Esophagus muscularis mucosa (tissue), 3 donors: Measurements from ENCODE around the gene SLC12A2.

Experiments used
- POLR2A ChIP-seq: fragments of 450-650 bp; IDR thresholded peaks from one replicate; pipeline ENCODE4 v1.6.1; 2017; ENCODE audit warnings: antibody characterized with exemption, moderate library complexity, mild to moderate bottlenecking, low read depth
- TF ChIP-seq, protein P1 (sequence below), 3 experiments: fragments of 200-600 bp in 2 of 3; fragments of 450-650 bp in 1 of 3; sonication (generic) in 2 of 3; IDR thresholded peaks; one replicate each; pipeline ENCODE4 v1.5.1; 2017 to 2019; ENCODE audit warnings: antibody characterized with exemption in 3 of 3, mild to moderate bottlenecking in 2 of 3, moderate library complexity in 1 of 3

- TF ChIP-seq POLR2A = no peak
- TF ChIP-seq, protein P1, sequence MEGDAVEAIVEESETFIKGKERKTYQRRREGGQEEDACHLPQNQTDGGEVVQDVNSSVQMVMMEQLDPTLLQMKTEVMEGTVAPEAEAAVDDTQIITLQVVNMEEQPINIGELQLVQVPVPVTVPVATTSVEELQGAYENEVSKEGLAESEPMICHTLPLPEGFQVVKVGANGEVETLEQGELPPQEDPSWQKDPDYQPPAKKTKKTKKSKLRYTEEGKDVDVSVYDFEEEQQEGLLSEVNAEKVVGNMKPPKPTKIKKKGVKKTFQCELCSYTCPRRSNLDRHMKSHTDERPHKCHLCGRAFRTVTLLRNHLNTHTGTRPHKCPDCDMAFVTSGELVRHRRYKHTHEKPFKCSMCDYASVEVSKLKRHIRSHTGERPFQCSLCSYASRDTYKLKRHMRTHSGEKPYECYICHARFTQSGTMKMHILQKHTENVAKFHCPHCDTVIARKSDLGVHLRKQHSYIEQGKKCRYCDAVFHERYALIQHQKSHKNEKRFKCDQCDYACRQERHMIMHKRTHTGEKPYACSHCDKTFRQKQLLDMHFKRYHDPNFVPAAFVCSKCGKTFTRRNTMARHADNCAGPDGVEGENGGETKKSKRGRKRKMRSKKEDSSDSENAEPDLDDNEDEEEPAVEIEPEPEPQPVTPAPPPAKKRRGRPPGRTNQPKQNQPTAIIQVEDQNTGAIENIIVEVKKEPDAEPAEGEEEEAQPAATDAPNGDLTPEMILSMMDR (IDR thresholded peaks at IDR 0.05) = no peak
Observed at GRCh38 chr5:128132499-128132898, 48.9 kb downstream of the SLC12A2 start.
